ENCODE data around the gene ARG2.

DNA sequence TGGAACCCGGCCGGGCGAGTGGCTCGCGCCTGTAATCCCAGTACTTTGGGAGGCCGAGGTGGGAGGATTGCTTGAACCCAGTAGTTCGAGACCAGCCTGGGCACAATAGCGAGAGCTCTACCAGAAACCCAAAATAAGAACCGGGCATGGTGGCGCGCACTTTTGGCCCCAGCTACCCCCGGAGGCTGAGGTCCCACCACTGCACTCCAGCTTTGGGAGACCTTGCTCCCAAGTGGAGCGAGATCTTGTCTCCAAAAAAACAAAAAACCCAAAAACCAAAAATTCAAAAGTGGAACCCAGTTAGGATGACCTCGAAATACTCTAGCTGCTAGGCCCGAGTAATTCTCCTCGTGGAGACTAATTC lies 55.5 kb downstream of the ARG2 start:
- TF ChIP-seq POLR2A (IDR thresholded peaks at IDR 0.05; ENCODE audit: low read length) (no peak), GATA1 (IDR thresholded peaks at IDR 0.05; ENCODE audit: low read depth, low read length) (no peak)

All from erythroblast (primary cell).